Activated T-helper 2 cell treated with anti-CD3 and anti-CD28 coated beads, Interferon-gamma antibody, Interleukin-2, Interleukin-4, amounts not matched to agents 10 μg/mL and 5 μg/mL and 100 μg/mL, durations not matched to agents 14 hours and 24 hours and 36 hours (primary cell): Measurements from ENCODE around the gene ITGA4. TPM values are rescaled to one million over a fixed set of nuclear protein-coding genes. Genes with fewer than 3 reads are reported as not detected.
A peak's percentile ranks its signal among the peaks of the same experiment; 100 is the strongest.

Source experiments
- DNase-seq: peaks from one replicate; pipeline ENCODE4 v3.0.0; 2021; ENCODE audit warnings: low spot score
- H3K27ac Mint-ChIP-seq: one replicate; pipeline ENCODE4 v1.8.0; 2021; ENCODE audit warnings: mixed read lengths
- H3K27me3 Mint-ChIP-seq: one replicate; pipeline ENCODE4 v1.8.0; 2021; ENCODE audit warnings: low read depth, mixed read lengths
- H3K36me3 Mint-ChIP-seq: one replicate; pipeline ENCODE4 v1.8.0; 2021; ENCODE audit warnings: low read depth, mixed read lengths
- H3K4me1 Mint-ChIP-seq: one replicate; pipeline ENCODE4 v1.8.0; 2021; ENCODE audit warnings: low read depth, mixed read lengths
- H3K4me3 Mint-ChIP-seq: one replicate; pipeline ENCODE4 v1.8.0; 2021; ENCODE audit warnings: low read depth, mild to moderate bottlenecking, moderate library complexity, mixed read lengths
- H3K9me3 Mint-ChIP-seq: one replicate; pipeline ENCODE4 v1.8.0; 2021; ENCODE audit warnings: mixed read lengths
- intact Hi-C: fragments of 100-400 bp; cut with micrococcal nuclease; formaldehyde crosslinking; loops from one replicate; pipeline ENCODE4 v1.15.1; 2023
- total RNA-seq: library from RNA; stranded (reverse); gene quantifications from 2 replicates; pipeline ENCODE4 v1.2.3, GENCODE V29; 2022

ITGA4 gene
- total RNA-seq, 1 donor from 2014 or later = 96.5 TPM

GRCh38 chr2:181474222-181474881, 17.2 kb downstream of the ITGA4 start:
- Mint-ChIP-seq H3K9me3 (no peaks in the 10 kb centered on the region), H3K4me3 (no peak overlapping the region), H3K27ac (peak overlapping the region; percentile 64), H3K27me3 (no peaks in the 10 kb centered on the region), H3K4me1 (peaks cover 61% of the 10 kb centered on the region), H3K36me3 (peaks cover 89% of the 10 kb centered on the region)
- intact Hi-C loops = loop anchor here (10.0 kb wide), 1 partner anchor 320 kb away; no protein-coding TSS in a partner anchor
- DNase-seq = no peak

- H3K4me3 Mint-ChIP-seq = no peak overlapping the region
- no peaks in the 10 kb centered on the region for H3K9me3 Mint-ChIP-seq
- peaks cover 79% of the 10 kb centered on the region for H3K36me3 Mint-ChIP-seq
- peaks cover 27% of the 10 kb centered on the region for H3K4me1 Mint-ChIP-seq
- DNase-seq = no peak
- intact Hi-C loops = no loop called here
- H3K27me3 Mint-ChIP-seq = no peaks in the 10 kb centered on the region
- H3K27ac Mint-ChIP-seq = no peak overlapping the region
Measured at GRCh38 chr2:181483211-181483610, 26.0 kb downstream of the ITGA4 start.

GRCh38 chr2:181483876-181484275, 26.7 kb downstream of the ITGA4 start:
- Mint-ChIP-seq H3K27ac (peak overlapping the region; percentile 78), H3K27me3 (no peaks in the 10 kb centered on the region), H3K9me3 (no peaks in the 10 kb centered on the region), H3K4me3 (no peak overlapping the region), H3K36me3 (peaks cover 79% of the 10 kb centered on the region), H3K4me1 (peaks cover 28% of the 10 kb centered on the region)
- intact Hi-C loops = no loop called here
- DNase-seq = no peak

- H3K4me3 Mint-ChIP-seq = no peak overlapping the region
- H3K9me3 Mint-ChIP-seq = no peaks in the 10 kb centered on the region
- H3K4me1 Mint-ChIP-seq = peaks cover 29% of the 10 kb centered on the region
- peak overlapping the region; percentile 62 for H3K27ac Mint-ChIP-seq
- intact Hi-C loops = no loop called here
- peaks cover 83% of the 10 kb centered on the region for H3K36me3 Mint-ChIP-seq
- DNase-seq = no peak
- H3K27me3 Mint-ChIP-seq = no peaks in the 10 kb centered on the region
Measured at GRCh38 chr2:181484851-181485637, 27.9 kb downstream of the ITGA4 start.

DNA sequence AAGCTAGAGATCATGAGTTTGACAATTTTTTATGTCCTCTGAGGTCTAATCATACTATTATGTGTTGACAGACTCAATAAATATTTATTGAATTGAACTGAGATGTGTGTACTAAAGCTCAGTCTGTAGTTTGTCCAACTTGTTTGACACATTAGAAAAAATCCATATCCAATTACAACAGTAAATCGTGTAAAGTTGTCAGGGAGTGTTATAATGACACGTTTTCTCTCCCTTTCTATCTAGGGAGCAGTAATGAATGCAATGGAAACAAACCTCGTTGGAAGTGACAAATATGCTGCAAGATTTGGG, 28.4 kb downstream of the ITGA4 start:
- Mint-ChIP-seq H3K4me3 (no peak overlapping the region), H3K27ac (no peak overlapping the region), H3K4me1 (peaks cover 25% of the 10 kb centered on the region), H3K27me3 (no peaks in the 10 kb centered on the region), H3K36me3 (peaks cover 86% of the 10 kb centered on the region), H3K9me3 (no peaks in the 10 kb centered on the region)
- no peak for DNase-seq
- intact Hi-C loops = no loop called here

DNA sequence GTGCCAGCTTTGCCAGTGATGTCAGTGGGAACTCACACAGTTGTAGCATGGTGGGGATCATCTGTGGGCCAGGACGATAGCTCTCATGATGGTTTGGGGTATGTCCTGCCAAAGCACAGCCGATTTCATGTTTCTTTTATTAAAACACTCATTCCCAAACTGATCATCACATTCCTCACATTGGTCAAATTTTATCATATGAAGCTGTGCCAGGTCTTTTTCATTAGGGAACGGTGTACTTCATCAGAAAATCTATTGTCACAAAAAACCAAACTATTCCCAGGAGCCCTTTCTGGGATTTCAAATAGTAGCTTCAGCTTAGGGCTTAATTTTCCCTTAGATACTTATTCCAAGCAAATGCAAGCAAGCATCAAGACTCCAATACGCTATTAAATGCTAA, 42.0 kb downstream of the ITGA4 start:
- H3K27me3 Mint-ChIP-seq = no peaks in the 10 kb centered on the region
- no peak overlapping the region for H3K27ac Mint-ChIP-seq
- no peak for DNase-seq
- no peak overlapping the region for H3K4me3 Mint-ChIP-seq
- H3K36me3 Mint-ChIP-seq = peaks cover 59% of the 10 kb centered on the region
- intact Hi-C loops = no loop called here
- peaks cover 11% of the 10 kb centered on the region for H3K4me1 Mint-ChIP-seq
- no peaks in the 10 kb centered on the region for H3K9me3 Mint-ChIP-seq

DNA sequence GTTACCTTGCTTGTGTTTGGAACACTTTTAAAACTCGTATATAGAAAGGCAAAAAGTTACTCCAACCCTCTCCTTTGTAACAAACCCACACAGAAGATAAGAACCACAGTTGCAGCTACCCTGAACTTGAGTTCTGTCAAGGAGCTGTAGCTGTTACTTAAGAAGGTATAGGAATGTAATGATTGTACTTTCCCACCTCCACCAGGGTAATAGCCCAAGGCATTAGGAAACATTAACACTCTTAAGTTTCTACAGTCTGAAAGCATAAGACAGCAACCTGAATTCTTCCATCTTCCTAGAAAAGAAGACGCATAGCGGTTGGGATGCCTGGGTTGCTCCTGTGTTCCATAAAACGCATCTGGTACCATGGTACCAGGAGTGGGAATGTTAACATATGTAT, 43.0 kb downstream of the ITGA4 start:
- Mint-ChIP-seq H3K9me3 (no peaks in the 10 kb centered on the region), H3K27me3 (no peaks in the 10 kb centered on the region), H3K4me3 (no peak overlapping the region), H3K27ac (no peak overlapping the region), H3K36me3 (peaks cover 57% of the 10 kb centered on the region), H3K4me1 (peaks cover 14% of the 10 kb centered on the region)
- intact Hi-C loops = no loop called here
- DNase-seq = no peak

- no peaks in the 10 kb centered on the region for H3K27me3 Mint-ChIP-seq
- peaks cover 87% of the 10 kb centered on the region for H3K36me3 Mint-ChIP-seq
- DNase-seq = no peak
- H3K9me3 Mint-ChIP-seq = no peaks in the 10 kb centered on the region
- H3K27ac Mint-ChIP-seq = no peak overlapping the region
- peaks cover 31% of the 10 kb centered on the region for H3K4me1 Mint-ChIP-seq
- no peak overlapping the region for H3K4me3 Mint-ChIP-seq
- intact Hi-C loops = loop anchor here (5.0 kb wide), 1 partner anchor 38 kb away; no protein-coding TSS in a partner anchor
Measured at GRCh38 chr2:181515719-181516118, 58.5 kb downstream of the ITGA4 start.

DNA sequence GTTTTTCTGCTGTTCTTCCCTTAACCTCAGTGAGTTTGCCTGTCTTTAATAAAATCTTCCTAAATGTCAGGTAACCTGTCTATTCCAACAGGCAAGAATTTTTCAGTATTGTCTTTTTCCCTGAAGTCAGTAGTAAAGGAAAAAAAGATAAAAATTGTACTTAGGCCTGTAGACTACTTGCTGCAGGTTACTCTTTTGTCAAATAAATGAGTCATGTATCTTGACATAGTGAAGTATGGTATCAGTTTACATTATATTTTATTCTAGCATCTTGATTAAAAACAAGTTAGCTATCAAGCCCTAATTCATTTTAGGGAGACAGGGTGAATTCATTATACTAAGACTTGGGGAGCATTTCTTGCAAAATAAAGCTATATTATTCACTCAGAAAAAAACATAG, 59.8 kb downstream of the ITGA4 start:
- Mint-ChIP-seq H3K4me3 (no peak overlapping the region), H3K36me3 (peaks cover 84% of the 10 kb centered on the region), H3K9me3 (no peaks in the 10 kb centered on the region), H3K27me3 (no peaks in the 10 kb centered on the region), H3K4me1 (peaks cover 29% of the 10 kb centered on the region), H3K27ac (peak overlapping the region; percentile 45)
- intact Hi-C loops = loop anchor here (5.0 kb wide), 1 partner anchor 40 kb away; no protein-coding TSS in a partner anchor
- no peak for DNase-seq

- Mint-ChIP-seq H3K27ac (peak overlapping the region; percentile 45), H3K4me1 (peaks cover 29% of the 10 kb centered on the region), H3K36me3 (peaks cover 84% of the 10 kb centered on the region), H3K27me3 (no peaks in the 10 kb centered on the region), H3K9me3 (no peaks in the 10 kb centered on the region), H3K4me3 (no peak overlapping the region)
- DNase-seq = no peak
- intact Hi-C loops = loop anchor here (5.0 kb wide), 1 partner anchor 40 kb away; no protein-coding TSS in a partner anchor
Measured at GRCh38 chr2:181517685-181518301, 60.6 kb downstream of the ITGA4 start.

DNA sequence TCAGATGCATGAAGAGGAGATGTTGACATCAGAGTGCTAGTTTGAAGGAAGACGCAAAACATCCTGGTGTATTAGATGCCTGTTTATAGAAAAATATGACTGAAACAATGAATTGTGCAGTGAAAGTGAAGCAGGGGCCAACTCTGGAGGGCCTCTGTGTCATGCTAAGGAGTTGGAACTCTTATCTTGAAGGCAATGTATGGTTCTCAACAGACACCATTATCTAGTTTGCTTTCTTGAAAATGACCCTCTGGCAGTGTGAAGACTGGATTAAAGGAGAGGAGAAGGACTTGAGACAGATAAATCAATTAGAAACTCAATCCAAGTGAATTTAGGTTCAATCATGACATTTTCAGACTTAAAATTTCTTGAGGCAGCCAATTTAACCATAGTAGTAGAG, 63.1 kb downstream of the ITGA4 start:
- no peak overlapping the region for H3K4me3 Mint-ChIP-seq
- H3K9me3 Mint-ChIP-seq = no peaks in the 10 kb centered on the region
- H3K27me3 Mint-ChIP-seq = no peaks in the 10 kb centered on the region
- intact Hi-C loops = loop anchor here (5.0 kb wide), 1 partner anchor 418 kb away; no protein-coding TSS in a partner anchor
- peaks cover 76% of the 10 kb centered on the region for H3K36me3 Mint-ChIP-seq
- peaks cover 26% of the 10 kb centered on the region for H3K4me1 Mint-ChIP-seq
- DNase-seq = no peak
- peak overlapping the region; percentile 47 for H3K27ac Mint-ChIP-seq

DNA sequence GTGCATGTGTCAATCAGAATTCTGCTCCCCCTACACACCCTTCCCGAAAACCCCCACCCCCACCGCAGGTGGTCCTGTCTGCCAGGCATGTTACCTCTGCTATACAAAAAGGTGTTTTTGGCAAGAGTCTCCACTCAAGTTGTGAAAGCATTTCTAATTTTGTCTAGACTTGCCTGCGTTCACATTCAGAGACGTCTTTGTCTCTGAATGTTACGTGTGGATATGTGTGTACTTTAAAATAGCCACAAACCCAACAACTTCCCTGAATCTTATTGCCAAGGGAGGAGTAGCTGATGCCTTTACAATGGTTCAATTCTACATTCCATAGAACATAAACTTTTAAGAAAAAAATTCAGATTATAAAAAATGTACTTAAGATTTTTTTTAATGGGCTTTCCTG, 66.6 kb downstream of the ITGA4 start:
- Mint-ChIP-seq H3K4me1 (peaks cover 6% of the 10 kb centered on the region), H3K27ac (no peak overlapping the region), H3K27me3 (no peaks in the 10 kb centered on the region), H3K36me3 (peaks cover 72% of the 10 kb centered on the region), H3K9me3 (no peaks in the 10 kb centered on the region), H3K4me3 (no peak overlapping the region)
- intact Hi-C loops = loop anchor here (5.0 kb wide), 1 partner anchor 421 kb away; no protein-coding TSS in a partner anchor
- no peak for DNase-seq

DNA sequence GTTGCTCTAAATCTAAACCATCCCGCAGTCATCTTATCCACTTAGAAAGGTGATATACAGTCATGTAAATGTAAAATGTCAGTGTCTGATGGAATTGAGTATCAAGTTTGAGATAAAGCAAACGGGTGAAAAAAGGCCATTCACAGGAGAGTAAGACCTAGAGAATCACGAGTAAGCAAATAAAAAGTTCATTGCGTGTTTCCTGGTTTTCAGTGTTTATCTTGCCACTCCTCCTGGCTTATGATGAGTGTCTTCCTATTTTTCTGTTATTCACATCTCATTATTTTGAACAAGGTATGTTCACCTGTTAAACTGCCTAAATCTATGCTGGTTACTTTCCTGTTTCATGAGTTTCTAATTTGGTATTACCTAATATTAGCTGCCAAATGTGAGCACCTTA, 68.8 kb downstream of the ITGA4 start:
- Mint-ChIP-seq H3K27me3 (no peaks in the 10 kb centered on the region), H3K36me3 (peaks cover 77% of the 10 kb centered on the region), H3K4me3 (no peak overlapping the region), H3K4me1 (peaks cover 6% of the 10 kb centered on the region), H3K27ac (no peak overlapping the region), H3K9me3 (no peaks in the 10 kb centered on the region)
- intact Hi-C loops = no loop called here
- DNase-seq = no peak
